ENCODE results near the gene MCCC1.

MCCC1 gene

GRCh38 chr3:183038757-183039156, 60.5 kb downstream of the MCCC1 start:
- H3K4me1 ChIP-seq (ENCODE audit: insufficient read depth, low read length) = no peaks in the 10 kb centered on the region
- H3K4me3 ChIP-seq (ENCODE audit: low read depth in 1 of 2, low read length in 2 of 2) = no peak overlapping the region
- H3K27me3 ChIP-seq (ENCODE audit: control insufficient read depth in 1 of 2, insufficient read depth in 2 of 2, low read length in 2 of 2) = no peaks in the 10 kb centered on the region
- no peaks in the 10 kb centered on the region for H3K9me3 ChIP-seq (ENCODE audit: low read length)
- H3K9ac ChIP-seq (ENCODE audit: low read length) = no peak overlapping the region
- H3K27ac ChIP-seq (ENCODE audit: low read depth, low read length) = no peak overlapping the region
- peaks cover 41% of the 10 kb centered on the region for H3K36me3 ChIP-seq (ENCODE audit: insufficient read depth, low read length)

GRCh38 chr3:183038221-183038620, 61.1 kb downstream of the MCCC1 start:
- Histone ChIP-seq H3K9me3 (ENCODE audit: low read length) (no peaks in the 10 kb centered on the region), H3K27ac (ENCODE audit: low read depth, low read length) (no peak overlapping the region), H3K9ac (ENCODE audit: low read length) (no peak overlapping the region), H3K27me3 (ENCODE audit: control insufficient read depth in 1 of 2, insufficient read depth in 2 of 2, low read length in 2 of 2) (no peaks in the 10 kb centered on the region), H3K36me3 (ENCODE audit: insufficient read depth, low read length) (peaks cover 41% of the 10 kb centered on the region), H3K4me1 (ENCODE audit: insufficient read depth, low read length) (no peaks in the 10 kb centered on the region), H3K4me3 (ENCODE audit: low read depth in 1 of 2, low read length in 2 of 2) (no peak overlapping the region)

GRCh38 chr3:183033746-183034145, 65.5 kb downstream of the MCCC1 start:
- Histone ChIP-seq H3K27ac (ENCODE audit: low read depth, low read length) (no peak overlapping the region), H3K4me1 (ENCODE audit: insufficient read depth, low read length) (no peaks in the 10 kb centered on the region), H3K9me3 (ENCODE audit: low read length) (no peaks in the 10 kb centered on the region), H3K27me3 (ENCODE audit: control insufficient read depth in 1 of 2, insufficient read depth in 2 of 2, low read length in 2 of 2) (no peaks in the 10 kb centered on the region), H3K36me3 (ENCODE audit: insufficient read depth, low read length) (peaks cover 31% of the 10 kb centered on the region), H3K9ac (ENCODE audit: low read length) (no peak overlapping the region), H3K4me3 (ENCODE audit: low read depth in 1 of 2, low read length in 2 of 2) (no peak overlapping the region)

- Histone ChIP-seq H3K4me1 (ENCODE audit: insufficient read depth, low read length) (no peaks in the 10 kb centered on the region), H3K4me3 (ENCODE audit: low read depth in 1 of 2, low read length in 2 of 2) (no peak overlapping the region), H3K36me3 (ENCODE audit: insufficient read depth, low read length) (peaks cover 24% of the 10 kb centered on the region), H3K27ac (ENCODE audit: low read depth, low read length) (no peak overlapping the region), H3K27me3 (ENCODE audit: control insufficient read depth in 1 of 2, insufficient read depth in 2 of 2, low read length in 2 of 2) (no peaks in the 10 kb centered on the region), H3K9me3 (ENCODE audit: low read length) (no peaks in the 10 kb centered on the region), H3K9ac (ENCODE audit: low read length) (no peak overlapping the region)
Observed at GRCh38 chr3:183032880-183033555, 66.3 kb downstream of the MCCC1 start.

- Histone ChIP-seq H3K9me3 (ENCODE audit: low read length) (no peaks in the 10 kb centered on the region), H3K4me1 (ENCODE audit: insufficient read depth, low read length) (no peaks in the 10 kb centered on the region), H3K27ac (ENCODE audit: low read depth, low read length) (no peak overlapping the region), H3K9ac (ENCODE audit: low read length) (no peak overlapping the region), H3K36me3 (ENCODE audit: insufficient read depth, low read length) (peaks cover 18% of the 10 kb centered on the region), H3K4me3 (ENCODE audit: low read depth in 1 of 2, low read length in 2 of 2) (no peak overlapping the region), H3K27me3 (ENCODE audit: control insufficient read depth in 1 of 2, insufficient read depth in 2 of 2, low read length in 2 of 2) (no peaks in the 10 kb centered on the region)
Observed at GRCh38 chr3:183031826-183032225, 67.5 kb downstream of the MCCC1 start.

GRCh38 chr3:183028416-183028815, 70.9 kb downstream of the MCCC1 start:
- no peak overlapping the region for H3K4me3 ChIP-seq (ENCODE audit: low read depth in 1 of 2, low read length in 2 of 2)
- no peak overlapping the region for H3K27ac ChIP-seq (ENCODE audit: low read depth, low read length)
- H3K36me3 ChIP-seq (ENCODE audit: insufficient read depth, low read length) = peaks cover 15% of the 10 kb centered on the region

GRCh38 chr3:183027276-183027675, 72.0 kb downstream of the MCCC1 start:
- Histone ChIP-seq H3K27ac (ENCODE audit: low read depth, low read length) (no peak overlapping the region), H3K9me3 (ENCODE audit: low read length) (no peaks in the 10 kb centered on the region), H3K4me1 (ENCODE audit: insufficient read depth, low read length) (no peaks in the 10 kb centered on the region), H3K4me3 (ENCODE audit: low read depth in 1 of 2, low read length in 2 of 2) (no peak overlapping the region), H3K27me3 (ENCODE audit: control insufficient read depth in 1 of 2, insufficient read depth in 2 of 2, low read length in 2 of 2) (no peaks in the 10 kb centered on the region), H3K9ac (ENCODE audit: low read length) (no peak overlapping the region), H3K36me3 (ENCODE audit: insufficient read depth, low read length) (peaks cover 16% of the 10 kb centered on the region)

More at GRCh38 chr3:183028416-183028815, 70.9 kb downstream of the MCCC1 start:
- H3K4me1 ChIP-seq (ENCODE audit: insufficient read depth, low read length) = no peaks in the 10 kb centered on the region
- no peak overlapping the region for H3K9ac ChIP-seq (ENCODE audit: low read length)
- H3K9me3 ChIP-seq (ENCODE audit: low read length) = no peaks in the 10 kb centered on the region
- H3K27me3 ChIP-seq (ENCODE audit: control insufficient read depth in 1 of 2, insufficient read depth in 2 of 2, low read length in 2 of 2) = no peaks in the 10 kb centered on the region

- H3K36me3 ChIP-seq (ENCODE audit: insufficient read depth, low read length) = peaks cover 45% of the 10 kb centered on the region
- no peak overlapping the region for H3K9ac ChIP-seq (ENCODE audit: low read length)
- H3K4me1 ChIP-seq (ENCODE audit: insufficient read depth, low read length) = no peaks in the 10 kb centered on the region
- no peaks in the 10 kb centered on the region for H3K9me3 ChIP-seq (ENCODE audit: low read length)
- H3K27me3 ChIP-seq (ENCODE audit: control insufficient read depth in 1 of 2, insufficient read depth in 2 of 2, low read length in 2 of 2) = no peaks in the 10 kb centered on the region
- H3K27ac ChIP-seq (ENCODE audit: low read depth, low read length) = no peak overlapping the region
- no peak overlapping the region for H3K4me3 ChIP-seq (ENCODE audit: low read depth in 1 of 2, low read length in 2 of 2)
Observed at GRCh38 chr3:183022936-183023516, 76.3 kb downstream of the MCCC1 start.

- Histone ChIP-seq H3K9me3 (ENCODE audit: low read length) (no peaks in the 10 kb centered on the region), H3K27me3 (ENCODE audit: control insufficient read depth in 1 of 2, insufficient read depth in 2 of 2, low read length in 2 of 2) (no peaks in the 10 kb centered on the region), H3K4me3 (ENCODE audit: low read depth in 1 of 2, low read length in 2 of 2) (no peak overlapping the region), H3K9ac (ENCODE audit: low read length) (no peak overlapping the region), H3K4me1 (ENCODE audit: insufficient read depth, low read length) (no peaks in the 10 kb centered on the region), H3K27ac (ENCODE audit: low read depth, low read length) (no peak overlapping the region), H3K36me3 (ENCODE audit: insufficient read depth, low read length) (peaks cover 32% of the 10 kb centered on the region)
Observed at GRCh38 chr3:183018421-183019192, 80.7 kb downstream of the MCCC1 start.

- H3K4me3 ChIP-seq (ENCODE audit: low read depth in 1 of 2, low read length in 2 of 2) = no peak overlapping the region
- no peak overlapping the region for H3K9ac ChIP-seq (ENCODE audit: low read length)
- no peak overlapping the region for H3K27ac ChIP-seq (ENCODE audit: low read depth, low read length)
- no peaks in the 10 kb centered on the region for H3K27me3 ChIP-seq (ENCODE audit: control insufficient read depth in 1 of 2, insufficient read depth in 2 of 2, low read length in 2 of 2)
- no peaks in the 10 kb centered on the region for H3K9me3 ChIP-seq (ENCODE audit: low read length)
- peaks cover 13% of the 10 kb centered on the region for H3K36me3 ChIP-seq (ENCODE audit: insufficient read depth, low read length)
- H3K4me1 ChIP-seq (ENCODE audit: insufficient read depth, low read length) = no peaks in the 10 kb centered on the region
Observed at GRCh38 chr3:183015185-183015584, 84.1 kb downstream of the MCCC1 start.

- Histone ChIP-seq H3K36me3 (ENCODE audit: insufficient read depth, low read length) (peaks cover under 1% of the 10 kb centered on the region), H3K4me3 (ENCODE audit: low read depth in 1 of 2, low read length in 2 of 2) (no peak overlapping the region), H3K9ac (ENCODE audit: low read length) (no peak overlapping the region), H3K4me1 (ENCODE audit: insufficient read depth, low read length) (no peaks in the 10 kb centered on the region), H3K27me3 (ENCODE audit: control insufficient read depth in 1 of 2, insufficient read depth in 2 of 2, low read length in 2 of 2) (no peaks in the 10 kb centered on the region), H3K9me3 (ENCODE audit: low read length) (no peaks in the 10 kb centered on the region), H3K27ac (ENCODE audit: low read depth, low read length) (no peak overlapping the region)
Observed at GRCh38 chr3:183013856-183014255, 85.4 kb downstream of the MCCC1 start.
